HG02678 (cell line): ENCODE measurements around the gene TMEM243.

Source experiments
- ATAC-seq: cut with Tn5 transposase; IDR thresholded peaks from one replicate; pipeline ENCODE4 v1.9.1; 2021; ENCODE audit warnings: mild to moderate bottlenecking, moderate library complexity; ENCODE audit not compliant: unreplicated experiment

The TMEM243 gene

GRCh38 chr7:87170828-87171227 is 48.7 kb downstream of the TMEM243 start:
- ATAC-seq = peak; percentile 51

DNA sequence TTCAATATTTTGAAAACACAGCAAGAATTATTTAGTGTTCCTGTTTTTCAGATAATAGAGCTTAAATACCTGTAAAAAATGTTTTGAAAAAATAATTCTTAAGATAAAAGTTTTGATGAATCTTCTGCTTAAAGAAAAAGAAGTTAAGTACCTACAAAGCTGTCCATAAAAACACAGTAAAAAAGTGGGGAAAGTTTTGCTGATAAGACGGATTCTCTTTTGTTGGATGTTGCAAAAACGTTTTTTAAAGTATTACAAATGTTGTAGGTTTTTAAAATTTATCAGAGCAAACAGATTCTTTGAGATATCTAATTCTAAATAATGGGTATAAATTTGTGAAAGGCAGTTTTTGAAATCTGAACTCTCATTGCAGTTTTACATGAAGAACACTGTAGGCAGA is 55.1 kb downstream of the TMEM243 start:
- ATAC-seq = no peak

DNA sequence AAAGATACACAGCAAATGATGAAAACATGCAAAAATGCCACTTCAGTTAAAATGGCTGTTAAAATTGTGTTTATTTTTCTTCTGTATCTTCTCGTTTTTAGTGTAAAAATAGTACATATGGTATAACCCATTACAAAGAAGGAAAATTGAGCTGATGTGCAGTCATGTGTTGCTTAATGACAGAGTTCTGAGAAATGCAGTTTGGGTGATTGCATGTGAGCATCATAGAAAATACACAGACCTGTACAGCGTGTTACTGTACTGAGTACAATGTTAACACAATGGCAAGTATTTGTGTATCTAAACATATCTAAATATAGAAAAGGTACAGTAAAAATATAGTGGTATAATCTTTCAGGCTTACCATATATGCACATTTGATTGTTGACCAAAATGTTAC is 60.0 kb downstream of the TMEM243 start:
- ATAC-seq = no peak

- no peak for ATAC-seq
These were observed 62.8 kb downstream of the TMEM243 start for GRCh38 chr7:87156709-87157108.

- no peak for ATAC-seq
These were observed 63.7 kb downstream of the TMEM243 start for GRCh38 chr7:87155788-87156187.

DNA sequence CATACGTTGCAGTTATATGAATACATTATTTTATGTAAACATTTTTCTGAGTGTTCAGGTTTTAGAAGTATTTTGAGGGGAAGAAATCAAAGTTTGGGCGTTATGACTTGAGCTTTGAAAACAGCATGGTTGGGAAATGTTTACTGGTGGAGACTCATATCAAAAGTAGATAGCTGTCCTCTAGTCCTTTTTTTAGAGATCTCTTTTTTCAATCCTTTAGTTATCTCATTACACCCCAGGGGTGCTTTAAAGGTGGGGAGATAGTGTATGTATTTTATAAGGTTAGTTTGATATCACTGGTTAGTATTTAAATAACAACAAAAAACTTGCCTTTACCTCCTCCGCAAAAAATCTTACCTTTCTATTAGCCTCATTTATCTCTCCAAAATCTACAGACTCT is 65.0 kb downstream of the TMEM243 start:
- ATAC-seq = no peak

- no peak for ATAC-seq
These were observed 65.4 kb downstream of the TMEM243 start for GRCh38 chr7:87154166-87154565.

DNA sequence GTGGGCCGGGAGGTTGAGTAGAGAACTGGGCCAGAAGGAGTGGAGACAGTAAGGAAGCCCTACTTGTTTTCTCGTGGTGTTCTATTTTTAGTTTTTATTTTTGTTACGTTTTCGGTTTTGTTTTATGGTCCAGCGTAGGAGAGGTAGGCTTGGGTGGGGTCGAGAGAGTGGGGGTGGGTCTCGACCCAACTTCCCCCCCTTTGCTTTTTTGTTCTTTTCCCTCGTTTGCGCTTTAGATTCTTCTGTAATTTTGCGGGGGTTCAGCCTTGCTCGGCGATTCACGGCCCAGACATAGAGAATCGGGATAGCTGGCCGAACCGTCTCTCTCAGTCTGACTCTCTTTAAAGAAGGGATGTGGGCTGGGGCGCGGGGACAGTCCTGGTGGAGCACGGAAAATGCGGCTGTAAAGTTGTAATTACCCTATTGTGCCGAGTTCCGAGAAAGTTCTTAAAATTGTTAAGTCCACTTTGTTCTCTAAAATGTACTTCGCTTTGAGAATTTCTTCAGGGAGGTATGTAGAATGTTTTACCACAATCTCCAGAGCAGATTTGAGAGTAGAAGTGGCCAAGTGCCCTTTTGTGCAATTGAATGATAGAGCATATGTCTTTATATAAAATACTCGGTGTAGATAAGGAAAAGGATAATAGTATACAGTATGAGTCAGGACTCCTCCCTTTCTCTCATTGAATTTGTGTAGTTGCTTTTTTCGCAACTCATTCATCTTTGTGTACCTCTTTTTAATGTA is 66.5 kb downstream of the TMEM243 start:
- ATAC-seq = peak; percentile 7

- peak; percentile 85 for ATAC-seq
These were observed 67.2 kb downstream of the TMEM243 start, which contains the start of gene DMTF1 for GRCh38 chr7:87152112-87152896. Gene DMTF1 (plus strand): TSS chr7:87152453. CDS start chr7:87164942, 12,489 bp downstream.

DNA sequence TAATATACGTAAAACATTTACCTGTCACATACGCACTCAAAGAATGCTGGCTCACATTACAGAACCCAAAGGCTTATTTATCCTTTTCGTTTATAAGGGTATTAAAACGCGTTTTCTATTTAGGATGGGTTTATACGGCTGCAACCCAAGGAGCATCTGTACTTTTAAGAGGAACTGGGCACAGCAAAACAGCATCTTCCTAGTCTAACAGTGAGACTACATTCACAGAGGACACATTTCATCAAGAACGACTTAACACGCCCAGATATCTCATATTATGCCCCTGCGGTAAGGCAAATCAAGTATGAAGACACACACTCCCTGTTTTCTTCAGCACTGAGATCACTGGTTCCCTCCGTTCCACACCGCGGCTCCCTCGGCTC is 67.8 kb downstream of the TMEM243 start:
- peak; percentile 29 for ATAC-seq

GRCh38 chr7:87151002-87151728 is 68.4 kb downstream of the TMEM243 start:
- no peak for ATAC-seq

GRCh38 chr7:87148332-87148955 is 71.1 kb downstream of the TMEM243 start:
- no peak for ATAC-seq

GRCh38 chr7:87147500-87147899 is 72.0 kb downstream of the TMEM243 start:
- ATAC-seq = no peak

- no peak for ATAC-seq
These were observed 72.7 kb downstream of the TMEM243 start for GRCh38 chr7:87146740-87147386.
